ENCODE measurements around the gene RUFY1. TPM values are rescaled to one million over a fixed set of nuclear protein-coding genes. Genes with fewer than 3 reads are reported as not detected.
A peak's percentile ranks its signal among the peaks of the same experiment; 100 is the strongest.
"Not testable (repeated sequence)": the region's sequence is repeated elsewhere in the genome, so short reads cannot be mapped to it uniquely, and the experiment has no call there.

RUFY1 gene
- total RNA-seq, 2 experiments from 2014 or later = 50.5 to 53.4 TPM

GRCh38 chr5:179644766-179645165 is 94.4 kb downstream of the RUFY1 start:
- H3K27me3 Mint-ChIP-seq; H3K4me1 Mint-ChIP-seq; POLR2A ChIA-PET; H3K9me3 Mint-ChIP-seq; H3K4me3 Mint-ChIP-seq; H3K36me3 Mint-ChIP-seq (ENCODE audit: low read depth); DNase-seq; H3K27ac Mint-ChIP-seq; CTCF ChIA-PET: not testable (repeated sequence)

- H3K4me1 Mint-ChIP-seq = no peaks in the 10 kb centered on the region
- no peak overlapping the region for H3K4me3 Mint-ChIP-seq
- POLR2A ChIA-PET = no interaction called here
- no peak for DNase-seq
- peaks cover 3% of the 10 kb centered on the region for H3K27me3 Mint-ChIP-seq
- CTCF ChIA-PET = no interaction called here
- no peaks in the 10 kb centered on the region for H3K9me3 Mint-ChIP-seq
- H3K36me3 Mint-ChIP-seq (ENCODE audit: low read depth) = no peaks in the 10 kb centered on the region
- H3K27ac Mint-ChIP-seq = no peak overlapping the region
Observed at GRCh38 chr5:179648410-179648809, 98.1 kb downstream of the RUFY1 start.

DNA sequence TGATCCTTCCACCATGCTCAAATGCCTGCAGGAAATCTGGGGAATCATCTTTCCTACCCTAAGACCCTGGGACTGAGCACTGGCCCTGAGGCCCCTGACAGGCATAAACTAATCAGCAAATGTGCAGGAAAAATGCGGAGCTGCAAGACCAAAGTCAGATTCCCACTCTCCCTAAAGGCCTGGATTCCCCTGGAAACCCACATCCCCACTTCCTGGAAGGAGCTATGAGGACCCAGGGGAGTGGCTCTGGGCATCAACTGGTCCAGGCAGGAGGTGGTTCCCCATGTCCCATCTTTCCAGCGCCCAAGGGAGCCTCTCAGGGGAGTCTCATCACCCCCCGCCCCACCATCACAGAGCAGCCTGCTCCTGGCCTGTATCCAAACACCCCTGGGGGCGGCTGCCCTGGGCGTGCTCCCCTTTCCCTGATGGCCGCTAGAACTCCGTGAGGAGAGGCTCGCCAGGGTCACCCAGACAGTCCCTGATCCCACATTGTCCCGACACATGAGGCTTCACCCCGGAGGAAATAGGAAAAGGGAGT is 98.9 kb downstream of the RUFY1 start:
- DNase-seq; H3K36me3 Mint-ChIP-seq (ENCODE audit: low read depth); H3K27me3 Mint-ChIP-seq; POLR2A ChIA-PET; H3K9me3 Mint-ChIP-seq; H3K4me3 Mint-ChIP-seq; H3K4me1 Mint-ChIP-seq; H3K27ac Mint-ChIP-seq: not testable (repeated sequence)
- CTCF ChIA-PET = interaction anchor here (0.6 to 1.0 kb wide), 2 partner anchors 9 to 41 kb away, joined by 3 to 4 read pairs; no protein-coding TSS in a partner anchor

GRCh38 chr5:179650245-179650644 is 99.9 kb downstream of the RUFY1 start:
- POLR2A ChIA-PET; H3K27me3 Mint-ChIP-seq; H3K36me3 Mint-ChIP-seq (ENCODE audit: low read depth); H3K27ac Mint-ChIP-seq; DNase-seq; H3K9me3 Mint-ChIP-seq; H3K4me1 Mint-ChIP-seq; H3K4me3 Mint-ChIP-seq: not testable (repeated sequence)
- CTCF ChIA-PET = interaction anchor here (1.0 kb wide), 1 partner anchor 42 kb away, joined by 3 read pairs; no protein-coding TSS in a partner anchor

DNA sequence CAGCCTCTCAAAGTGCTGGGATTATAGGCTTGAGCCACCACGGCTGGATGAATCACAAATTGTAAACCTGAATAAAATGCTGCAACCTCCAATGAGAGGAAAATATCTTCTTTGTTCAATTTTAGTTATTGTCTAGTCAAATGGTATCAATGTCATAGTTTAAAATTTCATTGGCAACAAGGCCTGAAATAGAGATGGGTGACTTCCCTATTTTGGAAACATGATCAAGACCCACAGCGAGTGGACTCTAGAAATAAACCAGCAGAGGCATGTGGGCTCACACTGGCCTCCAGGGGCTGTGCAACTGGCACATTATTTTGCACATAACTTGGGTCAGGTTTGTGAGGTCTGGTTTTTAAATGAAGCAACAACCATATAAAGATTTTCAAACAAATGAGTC is 102.8 kb downstream of the RUFY1 start:
- DNase-seq; H3K4me1 Mint-ChIP-seq; POLR2A ChIA-PET; H3K27me3 Mint-ChIP-seq; H3K4me3 Mint-ChIP-seq; CTCF ChIA-PET; H3K9me3 Mint-ChIP-seq; H3K27ac Mint-ChIP-seq; H3K36me3 Mint-ChIP-seq (ENCODE audit: low read depth): not testable (repeated sequence)

DNA sequence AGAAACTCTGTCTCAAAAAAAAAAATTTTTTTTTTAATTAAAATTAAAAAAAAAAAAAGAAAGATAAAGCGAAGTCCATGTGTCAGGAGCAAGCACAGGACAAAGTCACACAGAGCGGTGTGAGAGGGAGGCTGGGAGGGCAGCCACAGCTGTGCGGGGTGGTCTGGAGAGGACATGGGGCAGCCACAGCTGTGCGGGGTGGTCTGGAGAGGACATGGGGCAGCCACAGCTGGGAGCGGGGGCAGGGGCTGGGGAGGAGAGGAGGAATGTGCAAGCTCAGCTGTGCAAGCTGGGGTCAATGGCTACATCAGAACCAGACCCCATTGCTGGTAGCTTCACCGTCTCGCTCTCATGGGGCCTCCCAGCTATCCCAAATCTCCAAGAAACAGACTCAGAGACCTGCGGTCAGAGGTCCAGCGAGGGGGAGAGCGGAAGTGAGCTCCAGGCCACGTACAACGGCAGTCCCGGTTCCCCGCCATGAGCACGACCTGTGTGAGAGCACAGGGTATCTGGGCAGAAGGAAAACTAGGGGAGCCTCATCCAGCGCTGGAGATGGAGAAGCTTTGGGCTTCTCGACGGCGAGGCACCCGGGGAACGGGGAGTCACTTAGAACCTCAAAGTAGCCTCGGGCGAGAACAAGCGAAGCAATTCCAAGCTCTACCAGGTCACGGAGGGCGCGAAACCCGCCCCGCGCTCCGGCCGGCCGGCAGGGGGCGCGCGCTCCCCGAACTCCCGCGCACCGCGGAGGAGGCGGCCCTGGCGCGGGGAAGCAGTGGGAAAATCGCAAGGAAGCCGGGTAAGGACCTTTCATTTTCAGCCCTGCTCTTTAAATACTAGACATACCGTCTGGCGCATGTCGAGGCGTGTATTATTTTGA is 107.2 kb downstream of the RUFY1 start:
- H3K27me3 Mint-ChIP-seq; H3K27ac Mint-ChIP-seq; POLR2A ChIA-PET; H3K4me1 Mint-ChIP-seq; CTCF ChIA-PET; DNase-seq; H3K36me3 Mint-ChIP-seq (ENCODE audit: low read depth); H3K9me3 Mint-ChIP-seq: not testable (repeated sequence)
- H3K4me3 Mint-ChIP-seq = peak overlapping the region; percentile 72

DNA sequence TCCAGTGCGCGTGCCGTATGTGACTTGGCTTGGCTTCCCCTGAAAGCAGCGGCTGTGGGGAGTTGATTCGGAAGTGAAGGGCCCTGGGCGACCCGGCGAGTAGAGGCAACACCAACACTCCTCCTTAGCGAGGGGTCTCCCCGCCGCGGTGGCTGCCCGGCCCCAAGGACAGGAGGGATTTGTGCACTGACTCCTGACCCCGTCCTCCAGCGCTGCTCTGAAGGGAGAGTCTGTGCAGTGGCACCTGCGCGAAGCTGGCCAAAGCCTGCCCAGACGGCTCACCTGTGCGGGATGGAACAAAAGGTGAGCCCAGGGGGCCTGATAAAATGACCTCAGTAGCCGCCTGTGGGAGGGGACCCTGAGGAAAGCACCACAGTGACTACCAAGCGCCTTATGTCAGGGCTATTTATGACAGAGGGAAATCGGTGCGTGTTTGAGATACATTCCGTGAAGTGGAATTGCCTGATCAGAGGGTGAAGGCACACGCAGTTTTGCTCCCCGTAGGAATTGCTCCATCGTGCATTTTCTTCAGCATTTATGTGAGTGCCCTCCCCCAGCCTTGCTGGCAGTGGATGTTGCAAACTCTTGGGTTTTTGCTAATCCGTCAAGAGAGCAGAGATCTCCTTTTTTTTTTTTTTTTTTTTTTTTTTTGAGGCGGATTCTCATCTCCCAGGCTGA is 108.0 kb downstream of the RUFY1 start:
- H3K4me1 Mint-ChIP-seq; H3K9me3 Mint-ChIP-seq; DNase-seq; CTCF ChIA-PET; H3K27me3 Mint-ChIP-seq; H3K27ac Mint-ChIP-seq; POLR2A ChIA-PET; H3K36me3 Mint-ChIP-seq (ENCODE audit: low read depth): not testable (repeated sequence)
- H3K4me3 Mint-ChIP-seq = peak overlapping the region; percentile 72

Other genes with a start within 250 kb of the RUFY1 start
- gene ADAMTS2, start 205.1 kb upstream of the RUFY1 start, total RNA-seq = not detected
- gene HNRNPH1, start 73.1 kb downstream of the RUFY1 start, total RNA-seq = 100 to 1,000 TPM; 895 to 954 TPM
- gene CBY3, start 130.5 kb downstream of the RUFY1 start, total RNA-seq = under 1 TPM; 0.35 to 0.44 TPM
- 100 to 1,000 TPM; 369 to 418 TPM for gene CANX, start 148.4 kb downstream of the RUFY1 start, total RNA-seq
- gene MAML1, start 182.3 kb downstream of the RUFY1 start, total RNA-seq = 10 to 100 TPM; 34.3 to 34.9 TPM
- 1 to 10 TPM; 1.4 to 2.5 TPM for gene LTC4S, start 243.4 kb downstream of the RUFY1 start, total RNA-seq

Measured in activated CD4-positive, alpha-beta T cell treated with anti-CD3 and anti-CD28 coated beads, Interleukin-2, amount 10 ng/mL, durations not matched to agents 7 days and 5 days (primary cell).